ENCODE results near the gene AOPEP. TPM values are rescaled to one million over a fixed set of nuclear protein-coding genes. Genes with fewer than 3 reads are reported as not detected.

AOPEP gene
- total and polyA plus RNA-seq, 2 of the 13 experiments (the other 11 are each of a cell fraction or from before 2014, with no cell fraction given), result 22.2 to 41.6 TPM

- H2AFZ ChIP-seq (ENCODE audit: low read length), result no peak overlapping the region
- ATAC-seq (no peak), DNase-seq (ENCODE audit: low spot score) (no peak), FAIRE-seq (no peak)
- no peak for TF ChIP-seq ZNF775 (CRISPR knock-in tag; IDR thresholded peaks at IDR 0.05; ENCODE audit: borderline replicate concordance)
- no peak for TF ChIP-seq ZNF557 (CRISPR knock-in tag; IDR thresholded peaks at IDR 0.05)
- TF ChIP-seq ZBTB7A (CRISPR knock-in tag; IDR thresholded peaks at IDR 0.05), result no peak
- TF ChIP-seq IRF9 (CRISPR knock-in tag; IDR thresholded peaks at IDR 0.05; ENCODE audit: borderline replicate concordance), result no peak
- no peak for TF ChIP-seq TEAD2 (CRISPR knock-in tag; IDR thresholded peaks at IDR 0.05)
- no peak for TF ChIP-seq HNF1B (CRISPR knock-in tag; IDR thresholded peaks at IDR 0.05)
- TF ChIP-seq NFE2 (CRISPR knock-in tag; IDR thresholded peaks at IDR 0.05), result no peak
- no peak for TF ChIP-seq MEF2D (CRISPR knock-in tag; IDR thresholded peaks at IDR 0.05)
- no peak for TF ChIP-seq NCOA5 (CRISPR knock-in tag; IDR thresholded peaks at IDR 0.05)
- TF ChIP-seq ZNF766 (CRISPR knock-in tag; IDR thresholded peaks at IDR 0.05; ENCODE audit: borderline replicate concordance), result no peak
- TF ChIP-seq CSRNP1 (CRISPR knock-in tag; IDR thresholded peaks at IDR 0.05), result no peak
- no peak for TF ChIP-seq ZNF576 (CRISPR knock-in tag; IDR thresholded peaks at IDR 0.05)
- TF ChIP-seq ONECUT2 (CRISPR knock-in tag; IDR thresholded peaks at IDR 0.05), result no peak
- TF ChIP-seq ZNF737 (CRISPR knock-in tag; IDR thresholded peaks at IDR 0.05; ENCODE audit: borderline replicate concordance), result no peak
- no peak for TF ChIP-seq ZKSCAN5 (CRISPR knock-in tag; IDR thresholded peaks at IDR 0.05)
- TF ChIP-seq THYN1 (CRISPR knock-in tag; IDR thresholded peaks at IDR 0.05; ENCODE audit: borderline replicate concordance, low read depth), result no peak
- no peak for TF ChIP-seq ZSCAN5A (CRISPR knock-in tag; IDR thresholded peaks at IDR 0.05; ENCODE audit: borderline replicate concordance)
- TF ChIP-seq ZNF800 (CRISPR knock-in tag; IDR thresholded peaks at IDR 0.05), result no peak
- BruUV-seq (replicated peaks), result no TSS peak
- no peak overlapping the region for H3K4me3 ChIP-seq (replicated peaks in 1 of 3; ENCODE audit: insufficient read depth in 1 of 3, low read depth in 2 of 3, low read length in 3 of 3)
- H3K9me3 ChIP-seq (ENCODE audit: low read length), result no peaks in the 10 kb centered on the region
- no peaks in the 10 kb centered on the region for H3K27me3 ChIP-seq (ENCODE audit: control insufficient read depth in 1 of 2, insufficient read depth in 2 of 2, low read length in 2 of 2)
- in situ Hi-C loops (cut with HindIII; ENCODE audit: extremely low pct_ligation_motif_present, low pct_unique_long_range_greater_than_20kb) (no loop called here), intact Hi-C loops (cut with micrococcal nuclease; ENCODE audit: unreplicated experiment) (no loop called here)
- CTCF ChIA-PET (ENCODE audit: low intra/inter-chr PET ratio, low total read pairs), result no interaction called here
- no peaks in the 10 kb centered on the region for H4K20me1 ChIP-seq (ENCODE audit: insufficient read depth, low read length)
- H3K4me1 ChIP-seq (ENCODE audit: insufficient read depth, low read length), result peaks cover 10% of the 10 kb centered on the region
- H3K36me3 ChIP-seq (replicated peaks in 1 of 2; ENCODE audit: control insufficient read depth in 1 of 2, insufficient read depth in 2 of 2, low read length in 2 of 2), result peaks cover 0 to 4% of the 10 kb centered on the region in 2 experiments; a peak in 1 of 5 replicates
- no peak overlapping the region for H3K9ac ChIP-seq (ENCODE audit: insufficient read depth, low read depth, low read length)
- no peak overlapping the region for H3K27ac ChIP-seq (ENCODE audit: extremely low read length, insufficient read depth, low read length)
- no peak overlapping the region for H3K4me2 ChIP-seq (ENCODE audit: low read depth, low read length)
- no peaks in the 10 kb centered on the region for H3K79me2 ChIP-seq (ENCODE audit: insufficient read depth, low read length)
- WGBS (ENCODE audit: low lambda C conversion rate), result 94% methylated on average over 4 of the region's 4 CpGs
- POLR2A ChIA-PET, result no interaction called here
Measured at GRCh38 chr9:94778013-94778412, 51.5 kb downstream of the AOPEP start.
